Measurements from ENCODE around the gene PPP4C. TPM values are rescaled to one million over a fixed set of nuclear protein-coding genes. Genes with fewer than 3 reads are reported as not detected.
A peak's percentile ranks its signal among the peaks of the same experiment; 100 is the strongest.

The PPP4C gene
- total RNA-seq, 1 donor from 2014 or later, result 102 TPM

DNA sequence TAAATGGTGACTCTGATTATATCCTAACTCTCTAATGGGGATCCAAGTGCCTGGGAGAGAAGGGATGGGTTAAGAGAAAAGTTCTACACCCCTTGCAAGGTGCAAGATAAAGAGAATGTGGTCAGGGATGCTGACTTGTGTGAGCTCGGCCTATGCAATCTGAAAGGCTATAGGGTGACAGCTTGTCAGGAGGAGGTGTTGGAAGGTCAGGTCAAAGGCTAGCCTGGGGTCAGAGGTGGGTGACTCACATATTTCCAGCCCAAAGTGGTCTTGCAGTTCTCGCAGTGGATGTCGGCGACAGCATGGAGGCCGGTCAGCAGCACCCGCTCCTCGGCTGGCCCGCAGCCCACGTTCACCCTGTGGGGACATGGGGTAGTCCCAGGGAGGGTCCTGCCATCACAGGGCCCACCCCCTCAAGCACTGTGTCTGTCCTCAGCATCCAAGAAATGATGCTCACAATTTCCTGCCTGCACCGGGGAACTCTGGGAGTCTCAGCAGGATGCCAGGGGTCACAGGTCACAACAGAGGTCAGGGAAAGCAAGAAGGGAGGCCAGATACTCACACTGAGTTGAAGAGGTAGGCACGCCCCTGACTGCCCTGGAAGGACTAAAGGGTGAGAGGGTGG lies 18.9 kb downstream of the PPP4C start:
- H3K27ac Mint-ChIP-seq, result peak overlapping the region; percentile 81
- H3K27me3 Mint-ChIP-seq (ENCODE audit: low read depth), result no peaks in the 10 kb centered on the region
- peaks cover 21% of the 10 kb centered on the region for H3K9me3 Mint-ChIP-seq
- peak overlapping the region; percentile 74 for H3K4me3 Mint-ChIP-seq
- TF ChIP-seq, protein P1, sequence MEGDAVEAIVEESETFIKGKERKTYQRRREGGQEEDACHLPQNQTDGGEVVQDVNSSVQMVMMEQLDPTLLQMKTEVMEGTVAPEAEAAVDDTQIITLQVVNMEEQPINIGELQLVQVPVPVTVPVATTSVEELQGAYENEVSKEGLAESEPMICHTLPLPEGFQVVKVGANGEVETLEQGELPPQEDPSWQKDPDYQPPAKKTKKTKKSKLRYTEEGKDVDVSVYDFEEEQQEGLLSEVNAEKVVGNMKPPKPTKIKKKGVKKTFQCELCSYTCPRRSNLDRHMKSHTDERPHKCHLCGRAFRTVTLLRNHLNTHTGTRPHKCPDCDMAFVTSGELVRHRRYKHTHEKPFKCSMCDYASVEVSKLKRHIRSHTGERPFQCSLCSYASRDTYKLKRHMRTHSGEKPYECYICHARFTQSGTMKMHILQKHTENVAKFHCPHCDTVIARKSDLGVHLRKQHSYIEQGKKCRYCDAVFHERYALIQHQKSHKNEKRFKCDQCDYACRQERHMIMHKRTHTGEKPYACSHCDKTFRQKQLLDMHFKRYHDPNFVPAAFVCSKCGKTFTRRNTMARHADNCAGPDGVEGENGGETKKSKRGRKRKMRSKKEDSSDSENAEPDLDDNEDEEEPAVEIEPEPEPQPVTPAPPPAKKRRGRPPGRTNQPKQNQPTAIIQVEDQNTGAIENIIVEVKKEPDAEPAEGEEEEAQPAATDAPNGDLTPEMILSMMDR (IDR thresholded peaks at IDR 0.05; ENCODE audit: unreplicated experiment), result no peak
- peaks cover 23% of the 10 kb centered on the region for H3K36me3 Mint-ChIP-seq
- DNase-seq (ENCODE audit: low spot score in 2 of 2, unreplicated experiment in 2 of 2), result no peak
- H3K4me1 Mint-ChIP-seq, result peaks cover 30% of the 10 kb centered on the region

DNA sequence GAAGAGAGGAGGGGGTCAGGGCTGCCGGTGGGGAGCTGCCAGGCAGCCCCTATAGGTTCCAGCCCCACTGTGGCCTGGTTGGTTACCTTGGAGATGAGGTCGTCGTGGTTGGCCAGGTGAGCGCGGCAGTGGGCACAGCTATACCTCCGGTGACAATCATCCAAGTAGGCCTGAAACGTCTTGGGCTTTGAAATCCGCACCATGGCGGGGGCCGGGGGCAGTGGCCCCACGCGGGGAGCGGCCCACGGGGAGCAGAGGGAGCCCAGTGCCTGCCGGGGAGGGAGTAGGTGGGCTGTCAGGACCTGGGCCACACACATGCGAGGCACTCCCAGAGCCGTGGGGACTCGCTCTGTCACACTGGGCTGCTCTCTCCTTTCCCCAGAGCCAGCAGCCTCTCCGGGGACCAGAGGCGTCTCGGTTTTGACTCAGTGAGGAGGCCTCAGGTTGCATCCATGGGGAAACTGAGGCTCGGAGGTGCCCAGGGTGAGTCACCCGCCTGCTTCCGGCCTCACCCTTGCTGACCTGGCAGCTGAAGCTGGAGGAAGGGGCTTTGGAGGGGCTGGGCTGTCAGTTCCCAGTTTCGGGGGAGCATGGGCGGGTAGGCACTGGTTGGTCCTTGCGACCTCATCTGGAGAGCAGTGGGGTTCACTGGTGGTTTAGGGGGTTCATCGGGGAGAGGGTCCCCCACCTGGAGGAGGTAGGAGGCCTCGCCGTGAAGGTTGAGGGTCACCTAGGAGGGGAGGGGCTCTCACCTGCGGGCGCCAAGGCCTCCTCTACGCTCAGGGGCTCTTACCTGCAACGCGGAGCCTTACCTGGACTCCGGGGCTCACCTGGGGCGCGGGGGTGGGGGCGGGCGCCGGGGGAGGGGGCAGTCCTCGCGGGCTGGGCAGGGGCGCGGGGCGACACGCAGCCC lies 19.6 kb downstream of the PPP4C start:
- DNase-seq (ENCODE audit: low spot score in 2 of 2, unreplicated experiment in 2 of 2), result no peak
- peaks cover 23% of the 10 kb centered on the region for H3K36me3 Mint-ChIP-seq

DNA sequence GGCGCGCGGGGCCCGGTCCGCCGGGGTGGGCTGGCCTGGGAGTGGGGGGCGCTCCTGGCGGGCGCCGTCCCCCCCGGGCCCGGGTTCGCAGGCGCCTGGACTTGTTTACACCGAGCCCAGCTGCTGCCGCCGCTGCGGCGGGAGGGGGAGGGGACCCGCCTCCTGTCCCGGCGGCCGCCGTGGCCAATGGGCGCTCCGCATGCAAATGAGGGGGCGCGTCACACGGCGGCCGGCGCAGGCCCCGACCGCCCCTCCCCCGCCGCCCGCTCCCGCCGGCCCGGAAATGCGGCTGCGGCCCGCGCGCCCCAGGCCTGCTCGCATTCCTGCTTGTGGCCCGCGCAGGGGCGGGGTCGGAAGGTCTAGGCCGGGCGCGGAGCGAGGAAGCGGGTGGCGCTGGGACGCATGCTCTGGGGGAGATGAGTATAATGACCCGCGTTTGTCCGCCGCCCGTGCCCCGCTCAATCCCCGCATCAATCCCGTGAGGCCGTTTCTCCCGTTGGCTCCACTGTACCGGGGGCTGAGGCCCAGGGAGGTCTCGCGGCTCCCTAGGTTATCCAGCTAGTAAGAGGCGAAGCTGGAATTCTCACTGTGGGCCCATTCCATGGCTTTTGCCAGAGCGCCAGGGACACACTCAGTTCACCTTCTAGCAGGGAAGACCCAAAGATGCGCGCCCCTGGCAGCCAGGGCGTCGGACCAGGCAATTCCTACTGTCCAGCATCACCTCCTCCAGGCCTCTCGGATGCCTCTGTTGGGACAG lies 20.5 kb downstream of the PPP4C start, which contains the start of gene YPEL3:
Gene YPEL3, minus strand, starts transcription at position 109 of the 757 bp plus-strand sequence. CDS start 731 bp downstream, outside the sequence.
- peak within 1 kb of the TSS; percentile 83 for H3K27ac Mint-ChIP-seq

More for the DNA sequence above, 19.6 kb downstream of the PPP4C start:
- Mint-ChIP-seq H3K27me3 (ENCODE audit: low read depth) (no peaks in the 10 kb centered on the region), H3K9me3 (peaks cover 21% of the 10 kb centered on the region), H3K4me3 (peak overlapping the region; percentile 74), H3K27ac (peak overlapping the region; percentile 81), H3K4me1 (peaks cover 24% of the 10 kb centered on the region)
- TF ChIP-seq, protein P1 (IDR thresholded peaks at IDR 0.05; ENCODE audit: unreplicated experiment), result no peak

DNA sequence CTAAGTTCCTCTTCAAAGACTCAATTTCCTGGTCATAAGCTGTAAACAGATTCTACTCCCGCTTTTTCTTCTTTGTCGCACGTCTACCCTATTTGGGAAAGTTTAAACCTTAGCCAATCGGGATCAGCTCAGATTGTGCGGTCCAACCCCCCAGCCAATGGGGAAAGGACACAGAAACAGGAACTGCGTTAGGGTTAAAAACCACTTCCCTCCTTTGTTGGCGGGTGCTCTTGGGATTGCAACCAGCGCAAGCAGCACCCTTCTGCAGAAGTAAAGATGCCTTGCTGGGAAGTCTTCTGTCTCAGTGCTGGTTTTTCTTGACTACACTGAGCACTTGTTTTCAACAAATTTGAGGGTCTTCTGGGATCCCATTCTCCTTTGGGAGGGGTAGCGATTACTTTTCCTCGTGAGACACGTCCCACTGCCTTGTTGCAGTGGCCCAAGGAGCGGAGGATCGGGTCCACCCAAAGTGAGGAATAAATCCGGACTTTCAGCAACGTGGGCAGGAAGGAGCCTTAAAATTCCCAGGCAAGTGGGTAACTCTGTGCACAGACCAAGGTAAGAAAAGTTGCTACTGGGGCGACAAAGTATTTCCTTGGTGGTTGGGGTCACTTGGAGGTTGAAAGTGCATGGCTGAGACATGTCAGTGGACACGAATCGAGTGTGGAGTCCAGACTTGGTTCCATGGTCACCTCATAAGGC lies 21.2 kb downstream of the PPP4C start:
- peaks cover 28% of the 10 kb centered on the region for H3K9me3 Mint-ChIP-seq
- H3K27ac Mint-ChIP-seq, result peak overlapping the region; percentile 83
- TF ChIP-seq, protein P1 (IDR thresholded peaks at IDR 0.05; ENCODE audit: unreplicated experiment), result no peak
- peaks cover 20% of the 10 kb centered on the region for H3K4me1 Mint-ChIP-seq
- no peaks in the 10 kb centered on the region for H3K27me3 Mint-ChIP-seq (ENCODE audit: low read depth)
- no peak for DNase-seq (ENCODE audit: low spot score in 2 of 2, unreplicated experiment in 2 of 2)
- H3K4me3 Mint-ChIP-seq, result peak overlapping the region; percentile 65
- H3K36me3 Mint-ChIP-seq, result peaks cover 23% of the 10 kb centered on the region

More for the DNA sequence above, 20.5 kb downstream of the PPP4C start, which contains the start of gene YPEL3:
- peaks cover 23% of the 10 kb centered on the region for H3K36me3 Mint-ChIP-seq
- peak within 1 kb of the TSS; percentile 74 for H3K4me3 Mint-ChIP-seq
- H3K27me3 Mint-ChIP-seq (ENCODE audit: low read depth), result no peaks in the 10 kb centered on the region
- DNase-seq (ENCODE audit: low spot score in 2 of 2, unreplicated experiment in 2 of 2), result peak; percentile 90
- peaks cover 23% of the 10 kb centered on the region for H3K4me1 Mint-ChIP-seq
- TF ChIP-seq, protein P1 (IDR thresholded peaks at IDR 0.05; ENCODE audit: unreplicated experiment), result no peak
- H3K9me3 Mint-ChIP-seq, result peaks cover 25% of the 10 kb centered on the region

DNA sequence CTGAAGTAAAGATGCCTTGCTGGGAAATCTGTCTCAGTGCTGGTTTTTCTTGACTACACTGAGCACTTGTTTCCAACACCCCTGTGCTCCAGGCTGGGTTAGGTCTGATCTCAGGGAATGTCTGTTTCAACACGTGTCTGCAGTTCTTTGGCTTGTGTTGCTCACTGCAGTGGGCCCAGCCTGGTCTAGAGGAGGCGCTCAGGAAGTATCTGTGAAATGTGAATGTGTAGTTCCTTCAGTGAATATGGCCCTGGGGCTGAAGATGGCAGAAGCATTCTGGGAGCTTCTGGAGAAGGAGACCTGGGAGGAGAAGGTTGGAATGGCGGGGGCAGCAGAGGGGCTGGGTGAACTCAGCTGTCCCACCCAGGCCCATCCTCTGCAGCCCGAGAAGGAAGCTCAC lies 28.3 kb downstream of the PPP4C start:
- Mint-ChIP-seq H3K4me3 (no peak overlapping the region), H3K4me1 (peaks cover 11% of the 10 kb centered on the region), H3K27ac (peak overlapping the region; percentile 74), H3K27me3 (ENCODE audit: low read depth) (no peaks in the 10 kb centered on the region), H3K9me3 (peaks cover 10% of the 10 kb centered on the region), H3K36me3 (peaks cover 31% of the 10 kb centered on the region)
- DNase-seq (ENCODE audit: low spot score in 2 of 2, unreplicated experiment in 2 of 2), result no peak
- TF ChIP-seq, protein P1 (IDR thresholded peaks at IDR 0.05; ENCODE audit: unreplicated experiment), result no peak

Data from mesothelial cell of epicardium (in vitro differentiated cells).